Activated CD4-positive, alpha-beta T cell treated with anti-CD3 and anti-CD28 coated beads for 36 hours (primary cell): ENCODE results near the gene BMP7. TPM values are rescaled to one million over a fixed set of nuclear protein-coding genes. Genes with fewer than 3 reads are reported as not detected.

Source experiments
- ATAC-seq: fragments of 200-7000 bp; cut with Tn5 transposase; one replicate; pipeline ENCODE4 v1.10.0; 2021; ENCODE audit warnings: mild to moderate bottlenecking, moderate library complexity
- CTCF ChIA-PET: fragments of 350-600 bp; sonication (Branson Sonifier 250); formaldehyde crosslinking; loops from one replicate; lab custom pipeline; 2021; ENCODE audit warnings: antibody characterized with exemption; lab: Charles Lee
- POLR2A ChIA-PET: fragments of 350-600 bp; sonication (Branson Sonifier 250); formaldehyde crosslinking; loops from one replicate; lab custom pipeline; 2021; ENCODE audit warnings: antibody characterized with exemption, inconsistent platforms; lab: Charles Lee
- DNase-seq: peaks from one replicate; pipeline ENCODE4 v3.0.0-alpha.2; 2020
- H3K27ac Mint-ChIP-seq: one replicate; pipeline ENCODE4 v1.8.0; 2021; ENCODE audit warnings: mixed read lengths
- H3K27me3 Mint-ChIP-seq: one replicate; pipeline ENCODE4 v1.8.0; 2021; ENCODE audit warnings: mixed read lengths
- H3K36me3 Mint-ChIP-seq: one replicate; pipeline ENCODE4 v1.8.0; 2021; ENCODE audit warnings: low read depth, mixed read lengths
- H3K4me1 Mint-ChIP-seq: one replicate; pipeline ENCODE4 v1.8.0; 2021; ENCODE audit warnings: mixed read lengths
- H3K4me3 Mint-ChIP-seq: one replicate; pipeline ENCODE4 v1.8.0; 2021; ENCODE audit warnings: mild to moderate bottlenecking, moderate library complexity, mixed read lengths
- H3K9me3 Mint-ChIP-seq: one replicate; pipeline ENCODE4 v1.8.0; 2021; ENCODE audit warnings: low read depth, mixed read lengths
- intact Hi-C, 2 experiments: fragments of 100-400 bp; cut with DNase I in 1 of 2; cut with micrococcal nuclease in 1 of 2; formaldehyde crosslinking; loops; one replicate each; pipeline versions ENCODE4 v1.14.2 to v1.15.1; 2022 to 2024; cut with DNase I, micrococcal nuclease
- total RNA-seq, 2 experiments: library from RNA; stranded (reverse); gene quantifications; one replicate each; pipeline ENCODE4 v1.2.3, GENCODE V29; 2021

The BMP7 gene
- total RNA-seq, 2 experiments from 2014 or later, result 0.41 TPM; not detected in 1

- ATAC-seq, result no peak
- H3K36me3 Mint-ChIP-seq, result no peaks in the 10 kb centered on the region
- ChIA-PET CTCF (interaction anchor here (0.6 to 0.7 kb wide), 2 partner anchors 46 to 53 kb away, joined by 3 to 4 read pairs; no protein-coding TSS in a partner anchor), POLR2A (no interaction called here)
- H3K27me3 Mint-ChIP-seq, result peaks cover 5% of the 10 kb centered on the region
- no peaks in the 10 kb centered on the region for H3K9me3 Mint-ChIP-seq
- H3K4me1 Mint-ChIP-seq, result no peaks in the 10 kb centered on the region
- no peak overlapping the region for H3K4me3 Mint-ChIP-seq
- H3K27ac Mint-ChIP-seq, result no peak overlapping the region
- no peak for DNase-seq
- intact Hi-C loops, result no loop called here
Measured at GRCh38 chr20:57167971-57168701, 98.3 kb downstream of the BMP7 start.

DNA sequence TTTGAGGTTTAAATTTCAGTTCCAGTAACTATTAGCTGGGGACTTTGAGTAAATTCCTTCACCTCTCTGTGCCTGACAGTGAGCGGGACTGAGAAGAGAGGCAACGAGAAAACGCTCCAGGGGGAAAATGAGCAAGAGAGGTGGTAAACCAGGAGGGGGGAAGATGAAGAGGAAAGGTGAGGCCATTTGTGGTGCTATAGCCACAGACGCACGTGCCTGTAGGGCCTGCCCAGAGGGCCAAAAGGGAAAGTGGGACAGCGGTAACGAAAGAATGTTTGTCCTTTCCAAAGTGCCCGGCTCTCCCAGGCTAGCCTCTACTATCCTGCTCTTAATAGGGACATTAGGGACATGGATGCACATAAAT lies 99.2 kb downstream of the BMP7 start:
- ChIA-PET CTCF (no interaction called here), POLR2A (no interaction called here)
- peaks cover 7% of the 10 kb centered on the region for H3K27me3 Mint-ChIP-seq
- intact Hi-C loops, result no loop called here
- no peak overlapping the region for H3K27ac Mint-ChIP-seq
- H3K36me3 Mint-ChIP-seq, result no peaks in the 10 kb centered on the region
- no peaks in the 10 kb centered on the region for H3K9me3 Mint-ChIP-seq
- no peak for DNase-seq
- no peaks in the 10 kb centered on the region for H3K4me1 Mint-ChIP-seq
- ATAC-seq, result no peak
- no peak overlapping the region for H3K4me3 Mint-ChIP-seq

DNA sequence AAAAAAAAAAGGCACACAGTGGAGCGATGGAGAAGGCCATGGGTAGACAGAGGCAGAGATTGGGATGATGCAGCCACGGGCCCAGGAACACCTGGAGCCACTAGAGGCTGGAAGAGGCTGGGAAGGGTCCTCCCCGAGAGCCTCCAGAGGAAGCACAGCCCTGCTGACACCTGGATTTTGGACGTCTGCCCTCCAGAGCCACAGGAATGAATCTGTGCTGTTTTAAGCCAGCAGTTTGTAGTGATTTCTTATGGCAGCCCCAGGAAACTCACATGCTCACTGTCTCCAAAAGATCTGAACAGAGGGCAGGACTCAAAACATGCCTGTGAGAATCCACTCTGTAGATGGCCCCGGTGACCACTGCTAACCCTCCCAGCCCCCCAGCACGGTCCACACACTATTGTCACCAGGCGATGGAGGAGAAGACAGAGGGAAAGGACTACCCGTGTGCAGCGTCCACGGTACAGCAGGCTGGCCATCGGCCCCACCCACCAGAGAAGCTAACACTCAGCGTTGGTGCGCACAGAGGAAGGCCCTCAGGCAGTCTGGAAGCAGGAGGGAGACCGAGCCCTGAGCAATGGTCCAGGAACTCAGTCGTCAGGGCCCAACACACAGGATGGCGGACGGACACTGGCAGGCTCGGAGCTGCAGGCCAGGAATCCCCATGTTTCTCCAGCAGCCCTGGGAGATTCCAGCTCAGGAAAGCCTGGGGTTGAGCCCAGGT lies 99.7 kb downstream of the BMP7 start:
- H3K27ac Mint-ChIP-seq, result no peak overlapping the region

DNA sequence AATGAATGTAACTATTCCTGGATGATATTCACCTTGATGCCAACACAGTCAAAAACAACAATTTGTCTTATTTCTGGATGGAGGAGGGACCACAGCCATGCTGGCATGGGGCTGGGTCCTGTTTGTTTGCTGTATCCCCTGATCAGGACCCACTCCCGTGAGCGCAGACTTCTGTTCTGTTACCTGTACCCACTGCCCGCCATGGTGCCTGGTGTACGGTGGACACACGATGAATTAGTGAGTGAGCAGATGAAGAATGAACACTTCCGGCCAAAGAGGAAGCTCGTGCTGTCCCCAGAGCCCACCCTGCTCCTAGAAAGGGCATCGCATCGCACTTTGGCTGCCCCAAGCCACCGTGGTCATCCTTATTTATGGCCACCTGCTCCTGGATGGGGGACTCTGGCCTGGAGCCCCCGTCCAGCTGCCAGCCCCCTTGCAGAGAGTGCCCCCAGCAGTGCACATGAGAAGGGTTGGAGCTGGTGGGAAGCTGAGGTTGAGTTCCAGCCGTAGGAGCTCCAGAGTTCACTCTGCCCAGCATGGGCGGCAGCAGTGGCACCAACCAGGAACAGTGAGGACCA lies 100.9 kb downstream of the BMP7 start:
- Mint-ChIP-seq H3K4me1 (no peaks in the 10 kb centered on the region), H3K36me3 (no peaks in the 10 kb centered on the region), H3K9me3 (no peaks in the 10 kb centered on the region), H3K4me3 (no peak overlapping the region), H3K27ac (no peak overlapping the region), H3K27me3 (peaks cover 5% of the 10 kb centered on the region)
- ChIA-PET CTCF (no interaction called here), POLR2A (no interaction called here)
- DNase-seq (no peak), ATAC-seq (no peak)
- intact Hi-C loops, result no loop called here

More for the DNA sequence above, 99.7 kb downstream of the BMP7 start:
- no peaks in the 10 kb centered on the region for H3K9me3 Mint-ChIP-seq
- ChIA-PET CTCF (no interaction called here), POLR2A (no interaction called here)
- peaks cover 7% of the 10 kb centered on the region for H3K27me3 Mint-ChIP-seq
- no peaks in the 10 kb centered on the region for H3K4me1 Mint-ChIP-seq
- ATAC-seq (no peak), DNase-seq (no peak)
- H3K36me3 Mint-ChIP-seq, result no peaks in the 10 kb centered on the region
- intact Hi-C loops, result no loop called here
- no peak overlapping the region for H3K4me3 Mint-ChIP-seq

- H3K27ac Mint-ChIP-seq, result no peak overlapping the region
- ChIA-PET POLR2A (no interaction called here), CTCF (no interaction called here)
- H3K4me3 Mint-ChIP-seq, result no peak overlapping the region
- H3K4me1 Mint-ChIP-seq, result no peaks in the 10 kb centered on the region
- intact Hi-C loops, result no loop called here
- H3K27me3 Mint-ChIP-seq, result peaks cover 5% of the 10 kb centered on the region
- H3K9me3 Mint-ChIP-seq, result no peaks in the 10 kb centered on the region
- no peak for ATAC-seq
- H3K36me3 Mint-ChIP-seq, result no peaks in the 10 kb centered on the region
- DNase-seq, result no peak
Measured at GRCh38 chr20:57164872-57165271, 101.6 kb downstream of the BMP7 start.

DNA sequence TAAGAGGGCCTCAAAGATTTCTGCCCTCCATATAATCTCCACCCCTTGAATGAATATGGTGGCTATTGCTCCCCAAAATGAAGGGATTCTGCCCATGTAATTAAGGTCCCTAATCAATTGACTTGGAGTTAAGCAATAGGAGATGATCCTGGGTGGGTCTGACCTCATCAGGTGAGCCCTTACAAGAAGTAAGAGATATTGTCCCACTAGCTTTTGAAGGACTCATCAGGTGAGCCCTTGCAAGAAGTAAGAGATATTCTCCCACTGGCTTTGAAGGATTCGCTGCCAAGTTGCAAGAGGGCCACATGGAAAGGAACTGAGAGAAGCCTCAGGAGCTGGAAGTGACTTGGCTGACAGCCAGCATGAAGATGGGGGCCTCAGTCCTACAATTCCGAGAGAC lies 103.4 kb downstream of the BMP7 start:
- Mint-ChIP-seq H3K27ac (no peak overlapping the region), H3K4me3 (no peak overlapping the region), H3K27me3 (peaks cover 8% of the 10 kb centered on the region), H3K36me3 (no peaks in the 10 kb centered on the region), H3K9me3 (no peaks in the 10 kb centered on the region), H3K4me1 (no peaks in the 10 kb centered on the region)
- DNase-seq (no peak), ATAC-seq (no peak)
- ChIA-PET POLR2A (no interaction called here), CTCF (no interaction called here)
- intact Hi-C loops, result no loop called here

DNA sequence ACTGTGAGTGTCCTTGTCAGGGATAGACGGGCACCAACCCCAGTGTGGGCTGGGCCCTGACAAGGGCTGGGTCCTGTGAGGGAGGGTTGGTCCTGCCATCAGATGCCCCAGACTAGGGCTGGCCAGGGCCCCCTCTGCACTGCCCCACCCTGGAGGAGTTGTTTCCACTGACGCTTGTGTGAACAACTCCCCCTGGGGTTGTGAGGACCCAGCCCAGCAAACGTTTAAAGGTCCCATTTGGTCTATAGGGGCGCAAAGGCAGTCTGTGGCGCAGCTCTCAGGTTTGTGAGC lies 104.1 kb downstream of the BMP7 start:
- no peak for DNase-seq
- intact Hi-C loops, result no loop called here
- no peaks in the 10 kb centered on the region for H3K4me1 Mint-ChIP-seq
- no peak overlapping the region for H3K4me3 Mint-ChIP-seq
- no peak for ATAC-seq
- H3K36me3 Mint-ChIP-seq, result no peaks in the 10 kb centered on the region
- H3K27ac Mint-ChIP-seq, result no peak overlapping the region
- H3K9me3 Mint-ChIP-seq, result no peaks in the 10 kb centered on the region
- H3K27me3 Mint-ChIP-seq, result peaks cover 8% of the 10 kb centered on the region
- CTCF ChIA-PET, result no interaction called here
- POLR2A ChIA-PET, result no interaction called here

GRCh38 chr20:57161478-57162361 lies 104.7 kb downstream of the BMP7 start:
- ChIA-PET POLR2A (no interaction called here), CTCF (no interaction called here)
- Mint-ChIP-seq H3K36me3 (no peaks in the 10 kb centered on the region), H3K4me1 (no peaks in the 10 kb centered on the region), H3K4me3 (no peak overlapping the region), H3K27ac (no peak overlapping the region), H3K9me3 (no peaks in the 10 kb centered on the region), H3K27me3 (peaks cover 8% of the 10 kb centered on the region)
- intact Hi-C loops, result no loop called here
- no peak for ATAC-seq
- no peak for DNase-seq

DNA sequence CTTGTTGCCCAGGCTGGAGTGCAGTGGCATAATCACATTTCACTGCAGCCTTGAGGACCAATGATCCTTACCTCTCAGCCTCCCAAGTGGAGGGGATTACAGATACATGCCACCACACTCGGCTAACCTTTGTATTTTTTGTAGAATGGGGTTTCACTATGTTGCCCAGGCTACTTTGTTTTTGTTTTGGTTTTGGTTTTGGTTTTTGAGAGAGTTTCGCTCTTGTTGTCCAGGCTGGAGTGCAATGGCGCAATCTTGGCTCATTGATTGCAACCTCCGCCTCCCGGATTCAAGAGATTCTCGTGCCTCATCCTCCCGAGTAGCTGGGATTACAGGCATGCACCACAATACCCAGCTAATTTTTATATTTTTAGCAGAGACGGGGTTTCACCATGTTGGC lies 105.5 kb downstream of the BMP7 start:
- H3K36me3 Mint-ChIP-seq, result no peaks in the 10 kb centered on the region
- no peaks in the 10 kb centered on the region for H3K4me1 Mint-ChIP-seq
- ChIA-PET POLR2A (no interaction called here), CTCF (no interaction called here)
- ATAC-seq (no peak), DNase-seq (no peak)
- H3K4me3 Mint-ChIP-seq, result no peak overlapping the region
- H3K9me3 Mint-ChIP-seq, result no peaks in the 10 kb centered on the region
- peaks cover 8% of the 10 kb centered on the region for H3K27me3 Mint-ChIP-seq
- intact Hi-C loops, result no loop called here
- H3K27ac Mint-ChIP-seq, result no peak overlapping the region

- intact Hi-C loops, result no loop called here
- Mint-ChIP-seq H3K27me3 (peaks cover 7% of the 10 kb centered on the region), H3K4me3 (no peak overlapping the region), H3K4me1 (no peaks in the 10 kb centered on the region), H3K27ac (no peak overlapping the region), H3K36me3 (no peaks in the 10 kb centered on the region), H3K9me3 (no peaks in the 10 kb centered on the region)
- ChIA-PET CTCF (interaction anchor here (0.5 kb wide), 1 partner anchor 459 kb away, joined by 4 read pairs; no protein-coding TSS in a partner anchor), POLR2A (no interaction called here)
- ATAC-seq (no peak), DNase-seq (no peak)
Measured at GRCh38 chr20:57159945-57160610, 106.4 kb downstream of the BMP7 start.

GRCh38 chr20:57159193-57159851 lies 107.1 kb downstream of the BMP7 start:
- Mint-ChIP-seq H3K9me3 (no peaks in the 10 kb centered on the region), H3K27ac (no peak overlapping the region), H3K4me1 (no peaks in the 10 kb centered on the region), H3K4me3 (no peak overlapping the region), H3K36me3 (no peaks in the 10 kb centered on the region), H3K27me3 (peaks cover 5% of the 10 kb centered on the region)
- intact Hi-C loops, result no loop called here
- ATAC-seq (no peak), DNase-seq (no peak)
- ChIA-PET POLR2A (no interaction called here), CTCF (interaction anchor here (0.5 kb wide), 1 partner anchor 460 kb away, joined by 4 read pairs; no protein-coding TSS in a partner anchor)
